DND-41 (cell line): ENCODE results near the gene NKAIN2.

Source experiments
- ATAC-seq: fragments of 200-7000 bp; cut with Tn5 transposase; 3 replicates; pipeline ENCODE4 v1.9.1; 2021; ENCODE audit warnings: low read depth; ENCODE audit not compliant: insufficient read depth
- DNase-seq: peaks from one replicate; pipeline ENCODE4 v3.0.0-alpha.2; 2020
- H2AFZ ChIP-seq: 2 replicates; pipeline ENCODE4 v1.6.0; 2012; ENCODE audit warnings: low read depth, low read length
- H3K27ac ChIP-seq: 2 replicates; pipeline ENCODE4 v1.5.1; 2012; ENCODE audit warnings: low read length, inconsistent platforms
- H3K27me3 ChIP-seq: fragments of 200-600 bp; sonication (generic); 2 replicates; pipeline ENCODE4 v1.6.0; 2012; ENCODE audit warnings: low read length, mild to moderate bottlenecking, inconsistent platforms; ENCODE audit not compliant: insufficient read depth, poor library complexity
- H3K36me3 ChIP-seq: 2 replicates; pipeline ENCODE4 v1.5.1; 2012; ENCODE audit warnings: low read length, inconsistent platforms; ENCODE audit not compliant: insufficient read depth
- H3K4me1 ChIP-seq: 2 replicates; pipeline ENCODE4 v1.5.1; 2012; ENCODE audit warnings: mild to moderate bottlenecking, low read length; ENCODE audit not compliant: insufficient read depth
- H3K4me2 ChIP-seq: 2 replicates; pipeline ENCODE4 v1.6.0; 2012; ENCODE audit warnings: mild to moderate bottlenecking, moderate library complexity, low read length, inconsistent platforms; ENCODE audit not compliant: insufficient read depth
- H3K4me3 ChIP-seq, 2 experiments: fragments of 200-600 bp in 1 of 2; shearing (Covaris generic) in 1 of 2; 2 replicates each; pipeline ENCODE4 v1.5.1; 2012 to 2016; ENCODE audit warnings: inconsistent platforms in 2 of 2, low read length in 2 of 2, mild to moderate bottlenecking in 2 of 2, low read depth in 1 of 2, moderate library complexity in 1 of 2
- H3K79me2 ChIP-seq: 2 replicates; pipeline ENCODE4 v1.6.0; 2012; ENCODE audit warnings: low read length, inconsistent platforms; ENCODE audit not compliant: insufficient read depth
- H3K9ac ChIP-seq: 2 replicates; pipeline ENCODE4 v1.6.0; 2012; ENCODE audit warnings: low read depth, mild to moderate bottlenecking, inconsistent platforms, low read length, moderate library complexity
- H3K9me3 ChIP-seq: 2 replicates; pipeline ENCODE4 v1.5.1; 2012; ENCODE audit warnings: low read length, moderate library complexity, mild to moderate bottlenecking, inconsistent platforms; ENCODE audit not compliant: insufficient read depth, severe bottlenecking
- H4K20me1 ChIP-seq: 2 replicates; pipeline ENCODE4 v1.6.0; 2012; ENCODE audit warnings: low read length; ENCODE audit not compliant: insufficient read depth
- CTCF ChIP-seq: IDR thresholded peaks from 2 replicates; pipeline ENCODE4 v1.5.1; 2012; ENCODE audit warnings: borderline replicate concordance, low read length, moderate library complexity, mild to moderate bottlenecking; ENCODE audit not compliant: poor library complexity, severe bottlenecking; ENCODE audit errors: extremely low read depth
- EZH2 ChIP-seq: IDR thresholded peaks from 3 replicates; pipeline ENCODE4 v1.6.1; 2012; ENCODE audit warnings: borderline replicate concordance, low read depth, mild to moderate bottlenecking, moderate library complexity, low read length, inconsistent platforms; ENCODE audit not compliant: severe bottlenecking

Gene NKAIN2

GRCh38 chr6:124854338-124854922 is 1050.8 kb downstream of the NKAIN2 start:
- no peaks in the 10 kb centered on the region for H3K4me1 ChIP-seq
- H3K27ac ChIP-seq: no peak overlapping the region
- no peaks in the 10 kb centered on the region for H3K9me3 ChIP-seq
- H3K4me2 ChIP-seq: no peak overlapping the region
- no peak overlapping the region for H3K9ac ChIP-seq
- ATAC-seq (no peak), DNase-seq (no peak)
- H3K79me2 ChIP-seq: no peaks in the 10 kb centered on the region
- no peak overlapping the region for H2AFZ ChIP-seq
- H3K36me3 ChIP-seq: no peaks in the 10 kb centered on the region
- no peaks in the 10 kb centered on the region for H3K27me3 ChIP-seq
- TF ChIP-seq EZH2 (no peak), CTCF (peak; percentile 21)
- H4K20me1 ChIP-seq: no peaks in the 10 kb centered on the region
- no peak overlapping the region for H3K4me3 ChIP-seq

- no peak for TF ChIP-seq CTCF
- TF ChIP-seq EZH2: no peak
- H3K9me3 ChIP-seq: no peaks in the 10 kb centered on the region
- no peak for ATAC-seq
Observed at GRCh38 chr6:124857746-124858145, 1054.1 kb downstream of the NKAIN2 start.

GRCh38 chr6:124858564-124858963 is 1054.9 kb downstream of the NKAIN2 start:
- no peak overlapping the region for H3K4me3 ChIP-seq
- no peak overlapping the region for H2AFZ ChIP-seq
- no peak for TF ChIP-seq CTCF
- TF ChIP-seq EZH2: no peak
- H3K4me1 ChIP-seq: no peaks in the 10 kb centered on the region
- no peak overlapping the region for H3K27ac ChIP-seq
- H3K27me3 ChIP-seq: no peaks in the 10 kb centered on the region
- H3K9me3 ChIP-seq: no peaks in the 10 kb centered on the region
- H3K9ac ChIP-seq: no peak overlapping the region
- no peaks in the 10 kb centered on the region for H3K36me3 ChIP-seq
- H3K79me2 ChIP-seq: no peaks in the 10 kb centered on the region
- no peak overlapping the region for H3K4me2 ChIP-seq
- no peak for DNase-seq
- H4K20me1 ChIP-seq: no peaks in the 10 kb centered on the region
- no peak for ATAC-seq

More at GRCh38 chr6:124857746-124858145, 1054.1 kb downstream of the NKAIN2 start:
- no peaks in the 10 kb centered on the region for H3K4me1 ChIP-seq
- H3K36me3 ChIP-seq: no peaks in the 10 kb centered on the region
- H3K4me3 ChIP-seq: no peak overlapping the region
- no peak overlapping the region for H2AFZ ChIP-seq
- no peaks in the 10 kb centered on the region for H4K20me1 ChIP-seq
- no peak overlapping the region for H3K9ac ChIP-seq
- H3K4me2 ChIP-seq: no peak overlapping the region
- H3K27ac ChIP-seq: no peak overlapping the region
- no peak for DNase-seq
- no peaks in the 10 kb centered on the region for H3K27me3 ChIP-seq
- H3K79me2 ChIP-seq: no peaks in the 10 kb centered on the region
